NCI-H187 treated with DMSO at 0.1 percent for 48 hours (cell line): ENCODE measurements around the gene ZNF629.

Experiments
- DNase-seq: peaks from one replicate; lab custom pipeline; 2025; lab: John Stamatoyannopoulos, UW

The ZNF629 gene

DNA sequence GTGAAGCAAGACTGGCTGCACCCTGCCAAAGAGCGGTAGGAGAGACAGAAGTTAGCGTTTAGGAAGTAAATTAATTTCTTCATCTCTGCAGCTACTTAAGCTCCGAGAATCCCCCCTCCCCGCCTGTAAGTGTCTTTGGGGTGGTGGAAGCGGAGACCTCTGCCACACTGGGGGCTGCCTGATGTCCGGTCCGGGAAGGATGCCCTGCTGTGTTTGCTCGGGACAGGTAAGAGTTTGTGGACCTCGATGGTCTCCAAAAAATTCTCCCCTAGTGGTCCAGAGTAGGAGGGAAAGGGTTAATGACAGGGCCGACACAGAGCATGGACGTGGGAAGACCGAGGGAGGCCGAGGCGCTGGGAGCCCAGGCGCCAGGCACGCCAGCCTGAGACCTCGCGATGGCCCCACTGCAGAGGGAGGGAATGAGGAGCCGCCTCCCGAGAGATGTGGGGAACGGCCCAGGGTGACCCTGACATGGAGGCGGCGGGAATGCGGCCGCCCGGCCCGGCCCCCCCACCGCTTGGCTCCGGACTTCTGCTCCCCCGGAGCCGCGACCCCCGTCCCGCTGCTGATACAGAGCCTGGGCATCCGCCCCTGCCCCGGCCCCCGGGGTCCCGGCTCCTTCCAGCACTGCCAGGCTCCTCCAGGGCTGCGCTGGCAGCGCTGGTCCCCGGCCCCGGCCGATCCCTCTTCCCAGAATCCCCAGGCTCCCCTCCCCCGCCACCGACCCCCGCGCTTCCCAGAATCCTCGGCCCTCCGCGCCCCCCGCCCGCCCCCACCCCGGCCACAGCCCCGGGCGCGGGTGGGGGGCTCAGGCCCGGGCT is 680 bp downstream of the ZNF629 start:
- DNase-seq: no peak

GRCh38 chr16:30785126-30786106 is 1.6 kb downstream of the ZNF629 start:
- DNase-seq: no peak

DNA sequence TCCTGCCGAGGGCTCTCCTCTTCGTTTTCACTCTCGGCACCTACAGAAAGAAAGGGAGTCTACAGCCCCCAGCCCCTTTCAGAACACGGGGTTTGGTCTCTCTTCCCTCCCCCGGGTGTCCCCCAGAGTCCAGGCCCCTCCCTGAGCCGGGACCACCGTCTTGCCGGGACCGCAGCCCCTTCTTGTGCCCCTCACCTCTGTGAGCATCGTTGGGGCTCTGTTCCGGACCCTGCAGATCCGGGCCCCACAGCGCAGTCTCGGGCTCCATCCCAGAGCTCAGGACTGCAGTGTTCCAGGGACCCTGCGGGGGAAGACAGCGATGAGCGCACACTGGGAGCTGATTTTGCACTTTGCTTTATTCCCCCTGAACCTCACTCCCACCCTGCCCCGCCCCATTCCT is 2.8 kb downstream of the ZNF629 start:
- DNase-seq: no peak

DNA sequence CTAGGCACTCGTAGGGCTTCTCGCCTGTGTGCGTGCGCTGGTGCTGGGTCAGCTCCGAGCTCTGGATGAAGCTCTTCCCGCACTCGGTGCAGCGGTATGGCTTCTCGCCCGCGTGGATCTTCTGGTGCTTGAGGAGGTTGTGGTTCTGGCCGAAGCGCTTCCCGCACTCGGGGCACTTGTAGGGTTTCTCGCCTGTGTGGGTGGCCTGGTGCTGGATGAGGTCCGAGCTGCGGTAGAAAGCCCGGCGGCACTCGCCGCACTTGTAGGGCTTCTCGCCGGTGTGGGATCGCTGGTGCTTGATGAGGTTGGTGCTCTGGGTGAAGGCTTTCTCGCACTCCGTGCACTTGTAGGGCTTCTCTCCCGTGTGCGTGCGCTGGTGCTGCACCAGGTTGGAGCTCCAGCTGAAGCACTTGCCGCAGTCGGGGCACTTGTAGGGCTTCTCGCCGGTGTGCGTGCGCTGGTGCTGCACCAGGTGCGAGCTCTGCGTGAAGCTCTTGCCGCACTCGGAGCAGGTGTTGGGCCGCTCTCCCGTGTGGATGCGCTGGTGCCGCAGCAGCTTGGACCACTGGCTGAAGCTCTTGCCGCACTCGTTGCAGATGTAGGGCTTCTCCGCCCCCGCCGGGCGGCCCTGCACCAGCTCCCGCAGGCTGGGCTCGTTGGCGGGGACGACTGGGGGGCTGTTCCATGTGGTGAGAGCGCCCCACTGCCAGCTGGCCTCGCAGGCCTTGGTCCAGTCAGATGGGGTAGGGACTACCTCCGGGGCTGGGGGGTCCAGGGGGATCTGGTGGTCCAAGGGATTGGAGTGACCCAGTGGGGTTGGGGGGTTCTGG is 3.5 kb downstream of the ZNF629 start:
- no peak for DNase-seq

- no peak for DNase-seq
Measured at GRCh38 chr16:30782486-30783279, 4.3 kb downstream of the ZNF629 start.

- DNase-seq: no peak
Measured at GRCh38 chr16:30780549-30780948, 6.5 kb downstream of the ZNF629 start.

DNA sequence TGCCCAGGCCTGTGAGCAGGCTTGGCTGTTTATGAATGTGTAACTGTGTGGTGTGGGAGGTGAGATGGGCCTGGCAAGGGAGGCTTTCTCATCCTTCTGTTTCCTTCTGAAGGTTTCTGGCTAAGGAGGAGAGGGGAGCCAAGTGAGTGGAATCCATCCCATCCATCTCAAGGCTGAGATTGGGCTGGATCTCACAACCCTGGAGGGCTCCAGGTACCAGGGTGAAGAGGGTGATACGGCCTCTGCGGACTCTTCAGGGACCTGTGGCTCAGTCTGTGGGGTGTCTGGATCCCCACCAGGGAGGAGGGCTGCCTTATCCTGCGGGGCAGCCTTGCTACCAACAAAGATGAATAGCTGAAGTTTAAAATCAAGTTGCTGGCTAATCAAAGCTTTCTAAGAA is 7.0 kb downstream of the ZNF629 start:
- DNase-seq: no peak

DNA sequence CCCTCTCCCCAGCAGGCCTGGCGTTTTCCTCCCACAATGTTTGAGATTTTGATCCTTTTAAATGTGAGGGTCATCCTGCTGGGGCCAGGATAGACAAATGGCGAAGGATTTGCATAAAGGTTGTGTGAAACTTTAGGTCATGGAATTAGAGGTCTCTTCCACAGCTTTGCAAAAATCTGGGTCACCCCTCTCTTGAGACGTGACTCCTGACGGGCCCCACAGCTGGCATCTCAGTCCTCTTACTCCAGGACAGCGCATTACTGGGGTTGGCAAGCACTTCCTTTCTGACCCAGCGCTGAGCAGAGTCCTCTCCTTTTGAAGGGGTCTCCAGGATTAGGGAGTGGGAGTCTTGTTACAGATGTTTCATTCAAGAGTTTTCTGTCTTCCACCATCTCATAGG is 7.4 kb downstream of the ZNF629 start:
- no peak for DNase-seq

- no peak for DNase-seq
Measured at GRCh38 chr16:30778549-30779244, 8.3 kb downstream of the ZNF629 start.

- DNase-seq: no peak
Measured at GRCh38 chr16:30777591-30778297, 9.3 kb downstream of the ZNF629 start.

- no peak for DNase-seq
Measured at GRCh38 chr16:30775392-30776188, 11.4 kb downstream of the ZNF629 start.

DNA sequence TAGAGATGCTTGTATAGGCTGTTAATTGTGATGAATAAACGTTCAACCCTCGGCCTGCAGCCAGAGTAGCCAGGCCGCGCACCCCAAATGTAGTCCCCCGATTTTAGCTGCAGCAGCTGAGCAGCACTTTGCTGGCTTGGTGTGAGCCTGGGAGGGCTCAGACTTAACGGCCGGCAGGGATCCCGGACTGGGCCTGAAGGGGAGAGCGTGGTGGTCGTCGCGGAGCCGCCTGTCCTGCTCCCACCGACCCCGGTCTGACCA is 11.9 kb downstream of the ZNF629 start:
- no peak for DNase-seq

GRCh38 chr16:30774367-30775130 is 12.5 kb downstream of the ZNF629 start:
- no peak for DNase-seq

GRCh38 chr16:30773826-30774225 is 13.2 kb downstream of the ZNF629 start:
- no peak for DNase-seq

GRCh38 chr16:30771726-30772125 is 15.3 kb downstream of the ZNF629 start:
- no peak for DNase-seq

DNA sequence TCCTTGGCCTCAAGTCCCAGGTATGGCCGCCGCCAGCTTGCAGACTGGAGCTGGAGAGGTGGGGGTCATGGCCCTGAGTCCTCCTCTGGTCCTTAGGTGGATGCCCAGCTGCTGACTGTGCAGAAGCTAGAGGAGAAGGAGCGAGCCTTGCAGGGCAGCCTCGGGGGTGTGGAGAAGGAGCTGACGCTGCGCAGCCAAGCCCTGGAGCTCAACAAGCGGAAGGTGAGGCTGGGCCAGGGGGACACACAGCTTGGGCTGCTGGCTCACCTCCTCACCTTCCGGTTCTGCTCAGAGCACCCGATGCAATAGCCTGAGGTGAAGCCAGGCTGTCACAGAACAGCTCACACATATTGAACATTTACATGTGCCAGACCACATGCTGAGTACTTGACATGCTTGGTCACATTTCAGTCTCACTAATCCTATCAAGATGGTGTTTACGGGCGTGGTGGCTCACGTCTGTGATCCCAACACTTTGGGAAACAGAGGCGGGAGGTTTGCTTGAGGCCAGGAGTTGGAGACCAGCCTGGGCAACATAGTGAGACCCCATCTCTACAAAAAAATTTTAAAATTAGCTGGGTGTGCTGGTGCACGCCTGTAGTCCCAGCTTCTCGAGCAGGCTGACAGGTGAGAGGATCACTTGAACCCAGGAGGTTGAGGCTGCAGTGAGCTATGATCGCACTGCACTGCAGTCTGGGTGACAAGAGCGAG is 17.5 kb downstream of the ZNF629 start:
- DNase-seq: no peak

GRCh38 chr16:30768583-30769181 is 18.3 kb downstream of the ZNF629 start:
- no peak for DNase-seq
